OCI-LY3 (cell line): ENCODE measurements around the gene BMPR1B.

Source experiments
- EZH2phosphoT487 ChIP-seq: fragments of 200-600 bp; shearing (Covaris generic); IDR thresholded peaks from 2 replicates; pipeline ENCODE4 v1.6.1; 2018; ENCODE audit warnings: antibody characterized with exemption, mixed run types, low read depth
- TF ChIP-seq, protein P1 (sequence below): fragments of 200-600, 300-600 bp; sonication (generic); IDR thresholded peaks from 2 replicates; pipeline ENCODE4 v1.5.1; 2014; ENCODE audit warnings: antibody characterized with exemption, low read length, low read depth

DNA sequence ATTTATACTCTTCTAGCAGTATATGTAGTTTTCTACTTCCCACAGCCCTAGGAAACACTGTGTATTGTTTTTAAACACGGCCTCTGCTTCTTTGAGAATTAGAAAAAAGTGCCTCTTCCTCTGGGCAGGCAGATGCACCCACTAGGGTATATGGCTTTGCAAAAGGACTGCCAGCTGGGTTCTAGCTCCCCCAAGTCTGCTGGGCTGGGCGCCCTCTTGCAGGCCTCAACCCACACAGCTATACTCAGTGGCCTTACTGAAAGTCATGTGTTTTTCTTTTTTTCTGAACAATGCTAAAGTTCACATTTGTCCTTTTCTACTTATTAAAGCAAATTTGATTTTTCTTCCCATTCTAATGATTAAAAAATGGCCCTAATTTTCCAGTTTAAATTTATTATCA lies 35.5 kb upstream of the BMPR1B start:
- TF ChIP-seq, protein P1, sequence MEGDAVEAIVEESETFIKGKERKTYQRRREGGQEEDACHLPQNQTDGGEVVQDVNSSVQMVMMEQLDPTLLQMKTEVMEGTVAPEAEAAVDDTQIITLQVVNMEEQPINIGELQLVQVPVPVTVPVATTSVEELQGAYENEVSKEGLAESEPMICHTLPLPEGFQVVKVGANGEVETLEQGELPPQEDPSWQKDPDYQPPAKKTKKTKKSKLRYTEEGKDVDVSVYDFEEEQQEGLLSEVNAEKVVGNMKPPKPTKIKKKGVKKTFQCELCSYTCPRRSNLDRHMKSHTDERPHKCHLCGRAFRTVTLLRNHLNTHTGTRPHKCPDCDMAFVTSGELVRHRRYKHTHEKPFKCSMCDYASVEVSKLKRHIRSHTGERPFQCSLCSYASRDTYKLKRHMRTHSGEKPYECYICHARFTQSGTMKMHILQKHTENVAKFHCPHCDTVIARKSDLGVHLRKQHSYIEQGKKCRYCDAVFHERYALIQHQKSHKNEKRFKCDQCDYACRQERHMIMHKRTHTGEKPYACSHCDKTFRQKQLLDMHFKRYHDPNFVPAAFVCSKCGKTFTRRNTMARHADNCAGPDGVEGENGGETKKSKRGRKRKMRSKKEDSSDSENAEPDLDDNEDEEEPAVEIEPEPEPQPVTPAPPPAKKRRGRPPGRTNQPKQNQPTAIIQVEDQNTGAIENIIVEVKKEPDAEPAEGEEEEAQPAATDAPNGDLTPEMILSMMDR: no peak
- no peak for TF ChIP-seq EZH2phosphoT487
